Measurements from ENCODE around the gene CDY1. TPM values are rescaled to one million over a fixed set of nuclear protein-coding genes. Genes with fewer than 3 reads are reported as not detected.
"Not testable (repeated sequence)": the region's sequence is repeated elsewhere in the genome, so short reads cannot be mapped to it uniquely, and the experiment has no call there.

The CDY1 gene, protein sequence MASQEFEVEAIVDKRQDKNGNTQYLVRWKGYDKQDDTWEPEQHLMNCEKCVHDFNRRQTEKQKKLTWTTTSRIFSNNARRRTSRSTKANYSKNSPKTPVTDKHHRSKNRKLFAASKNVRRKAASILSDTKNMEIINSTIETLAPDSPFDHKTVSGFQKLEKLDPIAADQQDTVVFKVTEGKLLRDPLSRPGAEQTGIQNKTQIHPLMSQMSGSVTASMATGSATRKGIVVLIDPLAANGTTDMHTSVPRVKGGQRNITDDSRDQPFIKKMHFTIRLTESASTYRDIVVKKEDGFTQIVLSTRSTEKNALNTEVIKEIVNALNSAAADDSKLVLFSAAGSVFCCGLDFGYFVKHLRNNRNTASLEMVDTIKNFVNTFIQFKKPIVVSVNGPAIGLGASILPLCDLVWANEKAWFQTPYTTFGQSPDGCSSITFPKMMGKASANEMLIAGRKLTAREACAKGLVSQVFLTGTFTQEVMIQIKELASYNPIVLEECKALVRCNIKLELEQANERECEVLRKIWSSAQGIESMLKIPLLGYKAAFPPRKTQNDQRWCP
- not detected for polyA plus RNA-seq

DNA sequence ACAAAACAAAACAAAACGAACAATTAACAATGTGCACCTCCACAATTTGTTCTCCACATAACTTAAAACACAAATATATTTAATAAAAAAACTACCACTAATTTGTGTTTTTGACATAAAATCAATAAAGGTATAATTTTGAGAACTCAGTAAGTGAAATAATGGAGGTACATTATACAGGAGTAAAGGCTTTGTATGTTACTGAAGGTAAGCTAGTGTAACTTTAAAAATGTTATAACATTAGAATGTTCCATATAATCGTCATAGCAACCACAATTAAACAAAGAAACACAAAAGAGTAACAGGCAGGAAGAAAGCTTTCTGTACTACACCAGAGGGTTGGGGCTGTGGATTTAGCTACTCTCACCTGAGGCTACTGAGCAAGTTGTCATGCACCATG lies at the start of gene CDY1:
CDY1 (plus strand) TSS at position 301 of the 400 bp plus-strand sequence. CDS start 326 bp downstream, outside the sequence.
- not testable (repeated sequence) for H3K36me3 ChIP-seq (ENCODE audit: control insufficient read depth in 2 of 2, insufficient read depth in 2 of 2, low read length in 1 of 2); H3K4me3 ChIP-seq (ENCODE audit: low read depth in 1 of 2, low read length in 2 of 2); H3K27me3 ChIP-seq (ENCODE audit: control insufficient read depth in 1 of 2, insufficient read depth in 2 of 2, low read length in 2 of 2); H3K27ac ChIP-seq (ENCODE audit: low read depth in 2 of 2, low read length in 1 of 2); H3K4me1 ChIP-seq (ENCODE audit: control insufficient read depth in 2 of 2, insufficient read depth in 2 of 2, low read length in 1 of 2); H3K9me3 ChIP-seq (ENCODE audit: control insufficient read depth in 2 of 2, insufficient read depth in 1 of 2, low read depth in 1 of 2, low read length in 1 of 2)
- no CpG with 5 or more reads among the region's 2 CpGs for WGBS, 2 donors

DNA sequence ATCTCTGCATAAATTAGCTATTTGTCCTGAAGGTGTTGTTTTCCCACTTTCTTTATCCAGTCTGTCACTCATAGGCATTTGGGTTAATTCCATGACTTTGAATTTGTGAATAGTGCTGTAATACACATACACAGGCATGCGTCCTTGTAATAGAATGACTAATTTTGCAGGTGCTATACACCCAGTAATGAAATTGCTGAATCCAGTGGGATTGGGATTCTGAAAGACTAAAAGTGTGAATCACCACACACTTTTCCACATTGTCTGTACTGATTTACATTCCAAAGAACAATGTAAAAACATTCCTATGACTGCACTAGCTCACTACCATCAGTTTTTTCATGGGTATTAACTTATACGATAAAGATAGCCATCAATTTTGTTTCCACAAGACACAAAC lies 28.6 kb upstream of the CDY1 start:
- no CpG with 5 or more reads among the region's 2 CpGs for WGBS, 2 donors
- not testable (repeated sequence) for H3K27ac ChIP-seq (ENCODE audit: low read depth in 2 of 2, low read length in 1 of 2); H3K9me3 ChIP-seq (ENCODE audit: control insufficient read depth in 2 of 2, insufficient read depth in 1 of 2, low read depth in 1 of 2, low read length in 1 of 2); H3K4me3 ChIP-seq (ENCODE audit: low read depth in 1 of 2, low read length in 2 of 2); H3K27me3 ChIP-seq (ENCODE audit: control insufficient read depth in 1 of 2, insufficient read depth in 2 of 2, low read length in 2 of 2); H3K36me3 ChIP-seq (ENCODE audit: control insufficient read depth in 2 of 2, insufficient read depth in 2 of 2, low read length in 1 of 2); H3K4me1 ChIP-seq (ENCODE audit: control insufficient read depth in 2 of 2, insufficient read depth in 2 of 2, low read length in 1 of 2)

DNA sequence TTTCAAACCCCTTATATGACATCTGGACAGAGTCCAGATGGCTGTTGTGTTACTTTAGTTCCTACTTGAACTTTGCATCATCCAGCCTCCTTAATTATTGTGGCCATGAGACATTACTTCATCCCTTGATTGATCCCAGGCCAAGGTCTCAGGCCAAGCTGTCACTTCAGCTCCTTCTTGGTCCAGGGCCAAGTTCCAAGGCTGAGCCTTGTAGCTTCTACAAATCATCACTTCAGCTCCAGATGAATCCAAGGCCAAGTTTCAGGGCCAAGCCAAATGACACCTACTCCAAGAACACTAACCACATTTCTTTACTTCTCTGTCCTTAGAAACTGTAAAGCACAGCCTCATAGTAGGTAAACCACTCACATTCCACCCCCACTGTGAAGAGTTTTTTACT lies 1.7 kb upstream of the CDY1 start:
- not testable (repeated sequence) for H3K27ac ChIP-seq (ENCODE audit: low read depth in 2 of 2, low read length in 1 of 2); H3K27me3 ChIP-seq (ENCODE audit: control insufficient read depth in 1 of 2, insufficient read depth in 2 of 2, low read length in 2 of 2); H3K4me1 ChIP-seq (ENCODE audit: control insufficient read depth in 2 of 2, insufficient read depth in 2 of 2, low read length in 1 of 2); H3K36me3 ChIP-seq (ENCODE audit: control insufficient read depth in 2 of 2, insufficient read depth in 2 of 2, low read length in 1 of 2); H3K9me3 ChIP-seq (ENCODE audit: control insufficient read depth in 2 of 2, insufficient read depth in 1 of 2, low read depth in 1 of 2, low read length in 1 of 2); H3K4me3 ChIP-seq (ENCODE audit: low read depth in 1 of 2, low read length in 2 of 2)

DNA sequence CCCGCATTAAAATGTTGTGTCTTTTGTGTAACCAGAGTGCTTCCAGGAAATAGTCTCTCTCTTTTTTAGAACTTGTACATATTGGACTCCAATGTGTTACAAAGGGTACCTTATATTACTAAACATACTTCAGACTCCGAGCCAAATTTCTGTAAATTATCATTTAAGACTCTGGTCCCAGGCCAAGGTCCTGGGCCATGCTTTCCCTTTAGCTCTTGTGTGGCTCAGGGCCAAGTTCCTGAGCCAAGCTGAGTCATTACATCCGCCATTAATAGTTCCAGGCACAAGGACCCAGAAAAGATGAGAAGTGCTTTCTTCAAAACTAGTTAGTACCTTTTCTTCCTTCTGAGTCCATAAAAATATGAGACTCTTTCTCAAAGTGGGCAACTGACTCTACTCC lies 4.6 kb downstream of the CDY1 start:
- not testable (repeated sequence) for H3K27ac ChIP-seq (ENCODE audit: low read depth in 2 of 2, low read length in 1 of 2); H3K27me3 ChIP-seq (ENCODE audit: control insufficient read depth in 1 of 2, insufficient read depth in 2 of 2, low read length in 2 of 2); H3K36me3 ChIP-seq (ENCODE audit: control insufficient read depth in 2 of 2, insufficient read depth in 2 of 2, low read length in 1 of 2); H3K4me1 ChIP-seq (ENCODE audit: control insufficient read depth in 2 of 2, insufficient read depth in 2 of 2, low read length in 1 of 2); H3K9me3 ChIP-seq (ENCODE audit: control insufficient read depth in 2 of 2, insufficient read depth in 1 of 2, low read depth in 1 of 2, low read length in 1 of 2); H3K4me3 ChIP-seq (ENCODE audit: low read depth in 1 of 2, low read length in 2 of 2)
- no CpG with 5 or more reads among the region's 3 CpGs for WGBS, 2 donors

DNA sequence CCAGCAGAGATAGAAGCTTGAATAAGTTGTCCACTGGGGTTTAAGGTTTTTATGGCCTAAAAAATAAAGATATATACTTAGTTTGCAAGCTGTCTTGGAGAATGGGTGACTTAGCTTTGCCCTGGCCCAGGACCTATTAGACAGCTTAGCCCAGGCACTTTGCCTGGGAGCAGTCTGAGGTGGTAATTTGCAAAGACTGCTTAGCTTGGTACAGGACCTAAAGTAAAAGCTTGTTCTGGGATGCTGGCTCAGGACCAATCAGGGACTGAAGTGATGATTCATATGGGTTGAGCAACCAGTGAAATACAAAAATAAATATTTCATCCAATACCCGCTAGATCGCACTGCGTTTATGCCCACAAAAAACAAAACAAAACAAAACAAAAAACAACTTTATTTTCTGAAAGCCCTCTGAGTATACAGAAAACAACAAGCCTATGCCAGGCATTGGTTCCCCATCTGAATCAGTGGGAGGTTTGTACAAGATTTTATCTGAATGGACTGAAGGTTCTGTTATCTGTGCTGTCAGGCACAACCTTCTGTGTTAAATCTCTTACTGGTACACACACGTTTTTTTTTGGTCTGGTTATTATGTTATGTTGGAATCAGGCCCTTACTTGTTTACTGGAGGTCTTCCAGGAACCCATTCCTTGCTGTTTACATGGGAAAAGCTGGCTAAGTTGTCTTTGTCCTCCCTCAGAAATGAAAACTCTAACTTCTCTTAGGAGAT lies 8.6 kb downstream of the CDY1 start:
- not testable (repeated sequence) for H3K4me3 ChIP-seq (ENCODE audit: low read depth in 1 of 2, low read length in 2 of 2); H3K9me3 ChIP-seq (ENCODE audit: control insufficient read depth in 2 of 2, insufficient read depth in 1 of 2, low read depth in 1 of 2, low read length in 1 of 2); H3K4me1 ChIP-seq (ENCODE audit: control insufficient read depth in 2 of 2, insufficient read depth in 2 of 2, low read length in 1 of 2); H3K27ac ChIP-seq (ENCODE audit: low read depth in 2 of 2, low read length in 1 of 2); H3K36me3 ChIP-seq (ENCODE audit: control insufficient read depth in 2 of 2, insufficient read depth in 2 of 2, low read length in 1 of 2); H3K27me3 ChIP-seq (ENCODE audit: control insufficient read depth in 1 of 2, insufficient read depth in 2 of 2, low read length in 2 of 2)
- no CpG with 5 or more reads among the region's 4 CpGs for WGBS, 2 donors

DNA sequence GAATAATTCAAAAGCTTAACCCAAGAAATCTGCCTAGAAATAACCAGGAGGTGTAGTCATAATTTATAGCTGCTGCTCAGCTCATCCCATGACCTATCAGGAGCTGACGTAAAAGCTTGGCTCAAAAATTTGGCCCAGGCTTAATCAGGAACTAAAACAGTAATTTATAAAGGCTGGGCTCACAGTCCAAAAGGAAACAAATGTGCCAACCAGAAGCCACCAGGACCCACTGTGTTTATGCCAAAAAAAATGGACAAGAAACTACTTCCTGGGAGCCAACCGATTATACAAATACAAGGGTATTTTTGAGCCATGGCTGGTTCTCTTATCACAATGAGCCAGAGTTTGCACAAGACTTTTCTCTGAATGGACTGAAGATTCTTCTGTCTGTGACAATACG lies 17.9 kb downstream of the CDY1 start:
- H3K4me1 ChIP-seq (ENCODE audit: control insufficient read depth in 2 of 2, insufficient read depth in 2 of 2, low read length in 1 of 2); H3K27me3 ChIP-seq (ENCODE audit: control insufficient read depth in 1 of 2, insufficient read depth in 2 of 2, low read length in 2 of 2); H3K36me3 ChIP-seq (ENCODE audit: control insufficient read depth in 2 of 2, insufficient read depth in 2 of 2, low read length in 1 of 2); H3K9me3 ChIP-seq (ENCODE audit: control insufficient read depth in 2 of 2, insufficient read depth in 1 of 2, low read depth in 1 of 2, low read length in 1 of 2); H3K27ac ChIP-seq (ENCODE audit: low read depth in 2 of 2, low read length in 1 of 2); H3K4me3 ChIP-seq (ENCODE audit: low read depth in 1 of 2, low read length in 2 of 2): not testable (repeated sequence)
- no CpG with 5 or more reads among the region's 3 CpGs for WGBS, 2 donors

DNA sequence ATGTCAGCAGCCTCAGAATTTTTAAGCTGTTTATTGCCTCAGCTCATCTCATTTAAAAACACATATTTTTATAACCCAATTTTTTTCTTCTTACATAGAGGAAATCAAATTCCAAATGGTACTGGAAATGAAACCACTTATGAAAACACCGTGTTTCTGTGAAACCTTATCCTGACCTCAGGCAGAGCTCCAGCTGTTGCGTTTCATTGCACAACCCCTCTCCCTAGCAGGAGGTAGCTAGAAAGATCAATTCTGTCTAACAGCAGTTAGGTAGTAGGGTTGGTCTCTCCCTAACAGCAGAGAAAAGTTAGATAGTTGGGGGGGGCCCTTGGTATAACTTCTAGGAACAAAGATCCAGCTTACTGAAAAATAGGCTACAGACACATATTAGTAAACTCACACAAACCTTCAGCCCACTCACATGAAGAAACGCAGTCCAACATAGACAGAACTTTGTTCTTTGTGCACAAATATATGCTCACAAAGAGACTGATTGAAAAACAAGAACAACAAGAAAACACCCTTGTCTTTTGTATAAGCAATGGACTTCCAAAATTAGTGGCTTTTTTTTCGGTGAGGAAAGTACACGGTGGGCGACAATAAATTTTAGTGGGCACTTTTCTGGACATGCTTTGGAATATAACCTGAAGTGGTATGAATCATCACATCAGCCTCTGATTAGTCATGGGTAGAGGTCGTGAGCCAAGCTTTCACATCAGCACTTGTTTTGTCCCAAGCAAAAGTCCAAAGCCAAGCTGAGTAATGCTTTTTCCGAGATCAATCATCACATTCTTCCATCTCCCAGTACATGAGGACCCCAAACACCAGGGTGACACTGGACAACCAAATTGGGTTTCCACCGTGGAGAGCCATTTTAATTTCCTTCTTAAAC lies 21.4 kb downstream of the CDY1 start:
- not testable (repeated sequence) for H3K36me3 ChIP-seq (ENCODE audit: control insufficient read depth in 2 of 2, insufficient read depth in 2 of 2, low read length in 1 of 2); H3K9me3 ChIP-seq (ENCODE audit: control insufficient read depth in 2 of 2, insufficient read depth in 1 of 2, low read depth in 1 of 2, low read length in 1 of 2); H3K4me3 ChIP-seq (ENCODE audit: low read depth in 1 of 2, low read length in 2 of 2); H3K4me1 ChIP-seq (ENCODE audit: control insufficient read depth in 2 of 2, insufficient read depth in 2 of 2, low read length in 1 of 2); H3K27ac ChIP-seq (ENCODE audit: low read depth in 2 of 2, low read length in 1 of 2); H3K27me3 ChIP-seq (ENCODE audit: control insufficient read depth in 1 of 2, insufficient read depth in 2 of 2, low read length in 2 of 2)
- WGBS, 2 donors = no CpG with 5 or more reads among the region's 9 CpGs
